Ammon's horn (tissue), 1 donor: ENCODE data around the gene ZNF474.
"Not testable (repeated sequence)": the region's sequence is repeated elsewhere in the genome, so short reads cannot be mapped to it uniquely, and the experiment has no call there.

Experiments
- DNase-seq: peaks from one replicate; pipeline ENCODE4 v3.0.0-alpha.2; 2016; ENCODE audit warnings: low spot score

ZNF474 gene

DNA sequence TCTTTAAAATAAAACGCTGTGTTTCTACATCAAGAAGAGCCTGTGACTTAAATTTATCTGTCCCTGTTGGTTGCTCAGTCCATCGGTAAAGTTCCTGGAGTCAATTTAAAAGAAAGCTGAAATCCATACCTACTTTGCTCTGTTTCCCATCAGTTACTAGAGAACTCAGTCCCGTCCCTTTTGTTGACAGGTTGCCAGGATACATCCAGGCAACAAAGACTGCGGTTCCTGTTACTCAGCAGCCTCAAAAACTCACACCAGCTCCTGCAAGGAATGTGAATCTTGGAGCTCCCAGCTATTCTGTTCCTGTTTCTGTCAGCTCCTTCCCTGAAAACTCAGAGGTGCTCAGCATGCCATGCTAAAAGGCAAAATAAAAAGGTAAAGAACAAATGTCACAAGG, at the start of gene ZNF474:
ZNF474 (plus strand) TSS at position 241 of the 400 bp plus-strand sequence. CDS start 22,445 bp downstream, outside the sequence.
- peak; percentile 25 for DNase-seq

DNA sequence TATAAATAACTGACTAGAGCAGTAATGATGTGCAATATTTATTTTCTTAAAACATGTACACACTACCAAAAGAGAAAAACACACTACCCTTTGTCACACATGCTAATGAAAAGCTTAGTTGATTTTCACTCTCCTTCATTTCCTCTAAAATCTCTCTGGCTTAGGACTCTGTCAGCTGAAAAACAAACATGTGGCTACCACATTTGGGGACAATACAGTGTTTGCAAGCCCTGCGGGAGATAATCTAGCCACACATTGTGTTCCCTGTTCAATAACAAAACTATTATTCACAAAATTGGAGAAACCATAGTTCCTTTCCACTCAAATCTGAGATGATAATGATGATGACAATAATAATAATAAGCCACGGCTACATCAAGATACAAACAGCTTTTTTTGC, 47.8 kb upstream of the ZNF474 start:
- DNase-seq: no peak

DNA sequence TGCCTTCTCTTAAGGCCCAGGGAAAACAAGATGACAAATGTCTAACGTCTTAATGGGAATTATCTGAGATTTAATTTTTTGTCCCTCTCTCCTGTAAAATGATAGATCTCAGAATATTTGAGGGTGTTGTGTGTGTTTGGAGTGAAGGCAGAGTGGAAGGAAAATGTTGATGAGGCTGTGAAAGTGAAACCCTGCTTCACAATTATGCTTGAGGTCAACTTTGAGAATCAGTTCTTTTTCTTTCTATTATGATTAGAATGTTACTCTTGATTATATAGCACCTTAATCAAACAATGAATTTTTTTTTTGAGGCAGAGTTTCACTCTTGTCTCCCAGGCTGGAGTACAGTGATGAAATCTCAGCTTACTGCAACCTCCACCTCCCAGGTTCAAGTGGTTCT, 45.8 kb upstream of the ZNF474 start:
- DNase-seq: no peak

DNA sequence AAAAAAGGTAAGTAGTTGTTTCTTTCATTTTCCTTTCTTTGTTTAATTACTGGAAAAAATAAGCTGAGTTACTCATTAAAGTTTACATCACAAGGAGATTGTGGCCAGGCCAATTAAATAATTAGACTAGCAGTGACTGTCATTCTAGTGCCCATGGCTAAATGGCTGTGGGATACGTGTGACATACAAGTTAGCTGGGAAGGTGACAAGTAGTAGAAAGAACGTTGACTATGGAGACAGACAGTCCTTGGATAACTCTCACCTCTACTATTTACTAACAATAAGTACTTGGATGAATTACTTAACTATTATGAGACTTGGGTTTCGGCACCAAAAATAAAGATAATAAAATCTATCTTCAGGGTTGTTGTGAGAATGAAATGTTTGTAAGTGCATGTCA, 44.3 kb upstream of the ZNF474 start:
- no peak for DNase-seq

DNA sequence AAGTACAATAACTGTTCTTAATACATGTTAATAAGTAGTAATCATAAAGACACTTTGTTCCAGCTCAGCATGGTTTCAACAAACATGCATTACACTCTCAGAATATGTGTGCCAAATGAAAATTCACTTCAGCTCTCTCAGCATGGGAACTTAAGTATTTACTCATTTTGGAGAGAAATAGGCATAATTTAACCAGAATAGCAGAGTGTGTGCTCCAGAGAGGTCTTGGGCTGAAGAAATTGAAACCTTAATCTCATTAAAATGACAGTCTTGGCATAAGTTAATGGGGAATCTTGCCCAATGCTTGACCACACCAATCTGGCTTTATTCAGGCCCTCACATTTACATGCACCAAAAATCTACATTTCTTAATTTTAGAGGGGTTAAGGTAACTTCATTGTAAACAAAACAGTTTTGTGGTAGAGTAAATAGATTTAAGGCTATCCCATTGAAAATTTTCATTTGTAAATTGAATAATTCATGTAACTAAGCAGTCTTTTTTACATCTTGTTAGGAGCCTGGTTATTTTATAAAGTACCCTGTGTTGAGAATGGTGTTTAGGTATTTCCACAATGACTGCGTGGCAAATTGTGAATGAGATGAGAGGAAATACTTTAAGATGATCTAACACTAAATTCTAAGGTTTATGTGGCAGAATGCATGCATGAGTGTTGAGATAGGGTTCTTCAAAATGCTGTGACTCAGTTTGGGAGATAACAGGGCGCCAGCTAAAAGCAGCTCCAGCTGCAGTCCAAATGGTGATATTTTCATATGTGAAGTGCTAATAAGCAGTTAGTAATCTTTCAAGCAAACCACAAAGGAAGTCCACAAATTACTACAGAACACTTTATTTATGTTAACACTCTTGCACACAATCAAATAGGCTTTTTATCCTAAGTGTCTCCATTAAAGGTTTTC, 40.0 kb upstream of the ZNF474 start:
- DNase-seq: no peak

DNA sequence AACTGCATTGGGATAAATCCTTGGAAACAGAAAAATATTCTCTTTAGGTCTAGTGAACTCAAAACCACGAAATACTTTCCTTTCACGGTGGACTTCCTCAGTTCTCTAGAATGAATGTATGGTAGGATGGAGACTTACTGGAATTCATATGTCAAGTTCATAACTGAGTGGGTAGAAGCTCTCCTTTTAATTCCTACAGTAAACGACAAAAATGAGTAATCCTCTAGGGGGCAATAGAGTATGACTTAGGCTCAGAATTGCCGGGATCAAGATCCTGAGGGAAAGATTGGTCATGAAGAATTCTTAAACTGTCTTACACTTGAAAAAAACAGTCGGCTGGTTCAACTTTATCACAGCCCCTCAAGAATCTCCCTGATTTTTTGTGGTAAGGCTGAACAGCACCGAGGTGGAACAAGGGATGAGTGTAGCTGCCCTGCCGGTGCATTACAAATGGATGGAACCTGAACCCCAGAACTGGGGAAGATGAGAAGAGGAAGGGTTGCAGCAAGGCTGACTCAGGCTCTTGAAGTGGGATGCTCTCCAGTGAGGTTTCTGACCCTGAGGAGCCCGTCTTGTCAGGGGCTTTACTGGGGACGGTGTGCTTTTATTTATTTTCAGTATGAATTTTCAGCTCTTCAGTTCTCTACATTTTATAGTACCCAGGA, 37.3 kb upstream of the ZNF474 start:
- DNase-seq: no peak

DNA sequence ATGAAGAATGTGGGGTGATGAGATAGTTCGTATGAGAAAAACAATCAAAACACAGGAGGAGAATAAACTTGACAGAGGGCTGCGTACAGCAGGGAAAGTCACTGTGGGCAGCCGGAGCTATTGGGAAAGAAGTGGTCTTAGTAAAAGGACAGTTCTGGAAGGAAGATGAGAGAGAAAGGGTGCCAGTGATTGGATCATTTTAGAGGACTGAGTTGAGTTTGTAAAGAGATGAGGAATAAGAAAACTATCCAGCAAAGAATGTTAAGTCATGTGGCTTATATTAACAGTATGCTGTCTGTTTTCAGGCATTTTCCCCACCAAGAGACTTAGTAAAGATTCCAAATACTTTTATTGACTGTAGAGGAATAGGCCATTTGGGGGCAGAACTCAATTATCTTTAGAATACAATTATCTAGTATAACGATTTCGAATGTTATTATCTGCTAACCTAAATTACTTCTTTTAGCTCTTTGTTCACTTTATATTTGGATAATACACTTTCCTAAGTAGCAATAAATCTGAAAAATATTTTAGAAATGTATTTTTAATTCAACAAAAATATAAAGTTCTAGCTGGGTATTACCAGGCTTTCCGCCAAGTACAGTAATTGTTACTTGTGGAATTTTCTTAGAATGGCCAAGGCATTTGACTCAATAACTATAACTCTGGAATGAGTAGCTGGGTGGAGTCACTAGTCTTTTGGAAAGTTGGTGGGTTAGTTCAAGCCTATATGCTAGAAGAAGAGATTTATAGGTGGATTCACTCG, 35.7 kb upstream of the ZNF474 start:
- DNase-seq: no peak

DNA sequence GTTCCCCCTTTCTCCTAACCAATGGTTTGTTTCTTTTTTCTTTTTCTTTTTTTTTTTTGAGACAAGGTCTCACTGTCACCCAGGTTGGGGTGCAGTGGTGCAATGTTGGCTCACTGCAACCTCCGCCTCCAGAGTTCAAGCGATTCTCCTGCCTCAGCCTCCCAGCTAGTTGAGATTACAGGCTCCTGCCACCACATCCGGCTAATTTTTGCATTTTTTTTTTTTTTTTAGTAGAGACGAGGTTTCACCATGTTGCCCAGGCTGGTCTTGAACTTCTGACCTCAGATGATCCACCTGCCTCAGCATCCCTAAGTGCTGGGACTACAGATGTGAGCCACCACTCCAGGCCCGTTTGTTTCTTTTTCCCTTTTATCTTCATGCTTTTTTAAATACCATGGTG, 35.1 kb upstream of the ZNF474 start:
- DNase-seq: not testable (repeated sequence)

DNA sequence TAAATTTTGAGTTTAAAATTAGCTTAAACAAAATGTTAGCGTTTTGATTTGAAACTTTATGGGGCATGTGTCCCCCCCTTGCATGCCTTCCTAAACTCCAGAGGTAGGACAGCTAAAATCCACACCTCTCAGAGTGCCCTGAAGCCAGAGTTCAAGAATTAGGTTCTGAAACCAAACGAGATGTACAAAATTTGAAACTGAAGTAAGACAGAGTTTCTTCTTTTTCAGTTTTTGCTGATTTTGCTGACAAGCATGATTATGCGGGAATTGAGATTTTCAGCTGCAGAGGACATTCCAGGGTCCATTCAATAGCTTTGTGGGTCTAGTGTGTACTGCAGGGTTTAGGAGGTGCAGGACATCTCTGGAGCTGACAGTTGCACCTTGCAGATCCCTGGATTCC, 34.2 kb upstream of the ZNF474 start:
- DNase-seq: no peak

DNA sequence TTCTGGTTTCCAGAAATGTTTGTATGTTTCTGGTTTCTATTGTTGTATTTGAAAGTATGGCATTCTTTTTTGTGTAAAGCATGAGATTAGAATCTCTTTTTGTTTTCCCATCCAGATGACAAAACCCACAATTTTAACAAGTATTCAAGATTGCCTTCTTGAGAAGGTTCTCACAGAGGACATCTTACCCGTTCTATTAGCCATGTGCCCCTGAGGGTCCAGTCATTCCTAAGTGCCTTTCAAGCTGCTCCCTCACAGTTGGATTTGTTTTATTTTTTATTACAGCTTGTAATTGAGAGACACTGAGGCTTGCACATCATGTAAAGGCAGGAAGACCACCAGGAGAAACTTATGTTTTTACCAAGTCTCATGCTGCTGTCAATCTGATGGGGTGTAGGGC, 32.0 kb upstream of the ZNF474 start:
- no peak for DNase-seq

DNA sequence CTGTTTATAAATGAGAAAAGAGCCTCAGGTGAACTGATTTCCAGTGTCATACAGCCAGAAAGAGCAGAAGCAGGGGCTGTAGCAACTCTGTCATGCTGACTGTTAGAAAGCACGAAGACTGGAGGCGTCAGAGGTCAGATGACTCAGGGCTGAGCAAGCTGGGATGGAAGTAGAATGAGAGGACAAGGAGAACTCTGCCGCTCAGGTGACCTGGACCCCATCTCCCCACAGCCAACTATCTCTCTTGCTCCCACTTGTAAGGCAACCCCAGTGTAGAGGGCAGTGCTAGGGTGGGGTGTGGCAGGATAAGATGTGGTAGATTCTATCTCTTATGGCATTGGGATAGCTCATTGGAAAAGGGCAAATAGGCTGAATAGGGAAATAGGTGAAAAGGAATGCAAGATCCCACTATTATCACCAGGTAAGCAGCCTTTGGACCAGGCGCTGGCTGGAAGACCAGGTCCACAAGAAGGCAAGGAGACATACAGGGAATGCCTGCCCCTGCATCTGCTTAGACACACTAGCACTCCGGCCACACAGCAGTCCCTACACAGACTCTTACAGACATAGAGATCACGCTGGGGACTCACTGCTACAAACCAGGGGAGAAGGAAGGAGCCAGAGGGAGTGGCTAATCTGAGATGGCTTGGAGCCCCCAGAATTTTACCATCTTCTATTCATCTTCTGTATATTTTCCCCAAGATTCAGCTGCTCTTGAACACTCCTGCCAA, 30.1 kb upstream of the ZNF474 start:
- no peak for DNase-seq

DNA sequence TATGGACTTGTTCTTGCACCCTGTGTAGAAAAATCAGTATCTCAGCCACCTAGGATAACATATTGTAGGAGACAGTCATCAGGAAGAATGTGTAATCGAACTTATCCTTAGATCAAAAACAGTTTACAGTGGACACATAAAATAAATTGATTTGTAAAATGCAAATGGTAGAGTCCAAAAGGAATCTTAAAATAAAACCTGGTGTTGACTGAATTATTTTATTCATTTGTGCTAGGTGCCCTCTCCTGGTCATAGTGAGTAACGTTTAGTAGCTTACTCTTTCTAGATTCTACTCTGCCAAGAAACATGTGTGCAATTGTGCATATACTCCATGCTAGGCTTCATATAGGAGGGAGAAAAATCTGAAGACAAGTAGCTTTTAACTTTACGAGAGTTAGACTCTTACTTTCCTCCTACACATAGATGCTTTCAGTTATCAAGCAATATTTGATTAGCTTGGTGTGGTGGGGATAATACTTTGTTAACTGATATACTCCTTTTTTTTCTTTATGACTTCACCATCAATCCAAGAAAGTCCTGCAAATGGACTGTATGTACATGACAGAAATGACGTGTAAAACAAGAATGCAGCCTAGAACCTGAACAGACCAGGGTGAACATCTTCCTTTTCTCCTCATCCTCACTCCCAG, 27.6 kb upstream of the ZNF474 start:
- DNase-seq: peak; percentile 39

DNA sequence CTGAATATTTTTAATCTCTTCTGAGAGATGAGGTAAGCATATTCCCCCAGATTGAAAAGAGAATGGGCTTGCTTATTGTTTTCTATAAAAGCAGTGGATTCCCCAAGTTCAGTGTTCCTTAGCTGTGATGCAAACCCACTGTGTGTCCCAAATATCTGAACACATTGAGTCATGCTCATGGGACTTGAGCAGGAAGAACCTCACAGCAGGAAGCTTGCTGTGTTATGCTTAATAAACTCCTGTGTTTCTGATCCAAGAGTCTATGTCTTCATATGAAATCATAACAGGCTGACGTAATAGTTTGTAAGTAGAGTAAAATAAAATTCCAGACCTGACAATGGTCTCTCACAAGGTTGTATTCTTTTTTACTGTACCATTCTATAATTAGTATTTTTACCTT, 26.5 kb upstream of the ZNF474 start:
- DNase-seq: no peak

DNA sequence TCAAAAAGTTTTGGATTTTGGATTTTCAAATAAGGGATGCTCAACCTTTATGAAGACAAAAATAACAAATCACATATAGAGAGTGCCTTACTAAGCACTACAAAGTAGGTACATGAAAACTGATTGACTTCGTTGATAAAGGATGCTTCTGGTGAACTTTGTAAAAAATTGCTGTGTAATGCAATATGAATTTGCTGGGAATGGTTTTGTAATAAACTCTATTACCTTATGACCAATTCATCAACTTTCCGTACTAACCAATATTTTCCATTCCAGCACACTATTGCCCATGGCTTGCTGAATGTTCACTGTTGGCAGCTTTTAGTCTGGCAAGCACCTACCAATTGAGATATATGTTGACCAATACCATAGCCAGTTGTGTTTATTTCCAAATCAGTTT, 23.4 kb upstream of the ZNF474 start:
- DNase-seq: no peak

DNA sequence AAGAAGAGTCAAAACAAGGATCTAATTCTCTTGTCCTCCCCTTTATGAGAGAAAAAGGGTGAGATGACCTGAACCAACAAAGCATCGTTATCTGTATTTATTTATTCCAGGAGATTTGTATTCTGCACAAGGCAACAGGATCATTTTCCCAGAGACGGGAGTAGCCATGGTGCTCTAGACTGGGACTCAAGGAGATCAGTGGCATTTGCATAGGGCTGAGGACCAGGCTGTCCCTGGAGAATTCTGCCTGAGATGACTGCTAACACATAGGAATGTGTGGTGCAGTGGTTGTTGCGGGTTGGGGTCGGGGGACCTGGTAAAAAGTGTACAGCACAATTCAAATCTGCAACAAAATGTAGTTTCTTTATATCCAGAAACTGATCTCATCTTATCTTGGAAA, 22.3 kb upstream of the ZNF474 start:
- DNase-seq: no peak

DNA sequence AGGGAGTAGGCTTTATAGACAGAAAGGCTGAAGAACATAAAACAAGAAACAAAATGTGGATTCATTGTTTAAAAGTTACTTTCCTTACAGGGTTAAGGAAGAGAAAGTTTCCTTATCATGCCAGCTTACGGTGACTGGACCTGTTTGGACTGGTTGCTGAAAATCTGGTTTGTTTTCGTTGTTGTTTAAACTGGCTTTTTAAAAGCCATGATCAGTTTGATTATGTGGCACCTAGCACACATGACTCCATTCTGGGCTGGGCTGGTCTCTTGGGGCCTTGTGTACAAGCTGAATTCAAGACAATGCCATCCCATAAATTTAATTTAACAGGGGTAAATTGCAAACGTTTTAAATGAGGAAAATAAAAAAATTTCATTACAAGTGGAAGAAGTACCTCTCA, 18.4 kb upstream of the ZNF474 start:
- DNase-seq: no peak

DNA sequence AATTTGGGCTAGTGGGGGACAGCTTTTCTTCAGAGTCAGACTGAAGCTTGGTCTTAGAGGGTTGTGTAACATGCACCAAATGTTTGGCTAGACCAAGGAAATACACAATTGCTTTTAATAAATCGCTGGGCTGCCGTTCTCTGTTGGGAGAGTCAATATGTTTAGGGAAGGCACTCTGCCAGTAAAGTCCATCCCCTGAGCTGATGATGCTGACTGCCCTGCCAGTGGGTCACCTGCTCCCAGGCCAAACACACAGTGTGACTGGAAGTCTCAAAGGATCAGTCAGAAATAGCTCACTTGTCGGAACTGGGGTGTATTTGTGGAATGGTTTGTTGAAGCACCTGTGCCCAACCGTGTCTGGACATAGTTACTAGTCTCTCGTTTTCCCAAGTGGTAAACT, 17.9 kb upstream of the ZNF474 start:
- DNase-seq: no peak

DNA sequence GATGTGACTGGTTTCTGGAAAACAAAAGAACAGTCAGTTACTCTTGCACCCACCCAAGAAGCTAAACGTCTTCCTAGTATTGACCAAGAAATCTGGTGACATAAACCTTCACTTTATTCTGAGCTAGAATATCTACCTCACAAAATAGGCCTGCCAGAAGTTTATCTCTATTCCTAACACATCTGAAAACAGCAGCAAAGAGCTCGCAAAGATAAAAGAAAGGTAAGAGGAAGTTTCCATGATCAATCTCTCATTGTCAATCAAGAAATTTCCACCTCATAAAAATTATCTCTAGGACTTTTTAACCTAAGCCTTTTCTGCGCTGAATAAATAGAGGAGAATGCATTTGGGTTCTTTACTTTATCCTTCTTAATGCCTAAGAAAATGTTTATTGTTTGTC, 17.3 kb upstream of the ZNF474 start:
- no peak for DNase-seq

DNA sequence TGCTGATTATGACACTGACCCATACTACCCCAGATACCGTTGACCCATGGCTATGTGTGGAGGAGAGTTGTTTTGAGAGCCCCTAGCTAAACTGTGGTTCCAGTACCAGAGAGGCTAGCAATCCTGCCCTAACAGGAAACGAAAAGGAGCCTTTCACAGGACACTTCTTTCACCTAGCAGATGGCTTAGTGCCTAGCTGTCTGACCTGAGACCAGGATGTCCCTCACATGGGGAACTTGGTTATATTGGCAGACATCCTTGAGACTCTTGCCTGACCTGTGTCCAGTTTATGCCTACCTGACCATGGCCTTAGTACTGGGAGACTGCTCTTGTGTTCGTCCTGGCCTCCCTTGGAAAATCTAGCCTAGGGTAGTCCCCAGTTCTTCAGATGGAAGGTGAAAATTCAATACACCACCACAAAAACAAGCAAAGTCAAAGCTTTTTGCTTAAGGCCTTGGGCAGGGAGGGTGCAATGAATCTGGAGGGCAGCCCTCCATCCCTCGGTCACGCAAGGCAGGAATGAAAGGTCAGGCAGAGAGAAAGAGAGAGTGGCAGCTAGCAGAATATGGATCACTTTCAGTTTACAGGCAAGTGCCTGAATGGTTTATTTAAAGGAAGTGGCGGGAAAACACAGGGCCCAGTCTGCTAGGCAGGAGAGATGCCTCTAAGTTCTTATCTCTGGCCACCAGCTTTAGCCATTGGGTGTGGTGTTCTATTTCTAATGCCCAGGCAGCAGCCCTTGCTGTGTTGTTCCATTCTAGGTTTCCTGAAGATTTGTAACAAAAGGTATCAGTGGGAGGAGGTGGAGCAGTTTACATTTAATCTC, 16.4 kb upstream of the ZNF474 start:
- no peak for DNase-seq

DNA sequence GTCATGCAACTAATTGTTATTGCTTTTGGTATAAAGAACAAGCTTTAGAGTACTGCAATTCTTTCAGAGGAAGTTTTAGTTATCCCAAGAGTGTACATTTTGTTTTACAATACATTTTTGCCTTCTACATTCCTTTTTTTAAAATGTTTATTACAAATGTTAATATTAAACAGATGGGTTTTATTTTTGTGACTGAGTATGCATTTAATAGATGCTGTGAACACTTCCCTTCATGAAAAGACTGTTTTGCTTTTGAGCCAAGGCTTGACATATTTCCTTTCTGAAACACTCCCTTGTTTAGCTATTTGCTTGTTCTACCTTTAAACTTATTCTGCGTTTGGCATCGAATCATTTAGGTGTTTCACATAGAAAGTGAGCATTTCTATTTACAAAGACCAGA, 14.8 kb upstream of the ZNF474 start:
- DNase-seq: no peak
